Nephron (organoid): Measurements from ENCODE around the gene PTN.
A peak's percentile ranks its signal among the peaks of the same experiment; 100 is the strongest.
"Not testable (repeated sequence)": the region's sequence is repeated elsewhere in the genome, so short reads cannot be mapped to it uniquely, and the experiment has no call there.

Source experiments
- H3K27ac Mint-ChIP-seq, 3 experiments: 2 replicates each; pipeline ENCODE4 v1.8.0; 2020; ENCODE audit warnings: mixed read lengths in 3 of 3, mild to moderate bottlenecking in 2 of 3, moderate library complexity in 1 of 3
- H3K27me3 Mint-ChIP-seq: 2 replicates; pipeline ENCODE4 v1.8.0; 2021; ENCODE audit warnings: low read depth, mild to moderate bottlenecking, moderate library complexity, mixed read lengths
- H3K36me3 Mint-ChIP-seq: 2 replicates; pipeline ENCODE4 v1.8.0; 2020; ENCODE audit warnings: low read depth, mixed read lengths
- H3K4me1 Mint-ChIP-seq: 2 replicates; pipeline ENCODE4 v1.8.0; 2020; ENCODE audit warnings: mixed read lengths
- H3K4me3 Mint-ChIP-seq, 3 experiments: 2 replicates each; pipeline ENCODE4 v1.8.0; 2020; ENCODE audit warnings: mild to moderate bottlenecking in 3 of 3, mixed read lengths in 3 of 3, moderate library complexity in 2 of 3
- H3K9me3 Mint-ChIP-seq: 2 replicates; pipeline ENCODE4 v1.8.0; 2020; ENCODE audit warnings: mixed read lengths
- TF ChIP-seq, protein P1 (sequence below), 3 experiments: fragments of 200-600 bp; sonication (generic); IDR thresholded peaks; one replicate each; pipeline ENCODE4 v1.5.0; 2021; ENCODE audit warnings: antibody characterized with exemption in 3 of 3; ENCODE audit not compliant: unreplicated experiment in 3 of 3

Gene PTN

DNA sequence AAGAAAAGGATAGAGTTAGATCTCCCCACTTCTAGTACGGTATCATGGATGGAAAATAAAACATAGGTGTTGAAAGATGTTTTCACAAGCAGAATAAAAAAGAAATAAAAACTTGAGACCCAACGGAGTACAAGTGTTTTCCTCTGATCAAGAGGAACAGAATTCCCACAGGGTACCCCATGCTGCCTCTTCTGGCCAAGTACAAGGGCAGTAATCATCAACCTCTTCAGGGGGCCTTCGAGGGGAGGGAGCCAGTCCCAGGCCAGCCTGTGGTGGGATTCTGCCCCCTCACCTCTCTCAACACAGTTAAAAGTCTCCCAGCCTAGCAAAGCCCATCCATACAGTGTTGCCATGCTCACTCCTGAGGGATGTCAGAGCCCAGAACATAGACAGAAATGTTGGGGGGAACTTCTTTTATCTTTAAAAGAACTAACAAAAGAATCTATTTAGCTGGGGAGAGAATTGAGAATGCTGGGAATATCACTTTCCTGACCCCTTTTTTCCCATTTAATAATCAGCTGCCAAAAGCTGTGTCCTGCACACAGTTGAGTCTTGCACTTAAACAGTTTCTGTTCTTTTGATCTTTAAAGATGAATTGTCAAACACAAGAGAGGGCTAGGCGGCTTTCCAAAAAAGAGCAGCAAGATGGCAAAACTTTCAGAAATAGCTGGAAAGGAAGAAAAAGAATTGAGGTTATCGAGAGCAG, 101.7 kb downstream of the PTN start:
- peak overlapping the region in 2 of 3 experiments; percentile 39 to 40 for H3K27ac Mint-ChIP-seq
- TF ChIP-seq, protein P1, sequence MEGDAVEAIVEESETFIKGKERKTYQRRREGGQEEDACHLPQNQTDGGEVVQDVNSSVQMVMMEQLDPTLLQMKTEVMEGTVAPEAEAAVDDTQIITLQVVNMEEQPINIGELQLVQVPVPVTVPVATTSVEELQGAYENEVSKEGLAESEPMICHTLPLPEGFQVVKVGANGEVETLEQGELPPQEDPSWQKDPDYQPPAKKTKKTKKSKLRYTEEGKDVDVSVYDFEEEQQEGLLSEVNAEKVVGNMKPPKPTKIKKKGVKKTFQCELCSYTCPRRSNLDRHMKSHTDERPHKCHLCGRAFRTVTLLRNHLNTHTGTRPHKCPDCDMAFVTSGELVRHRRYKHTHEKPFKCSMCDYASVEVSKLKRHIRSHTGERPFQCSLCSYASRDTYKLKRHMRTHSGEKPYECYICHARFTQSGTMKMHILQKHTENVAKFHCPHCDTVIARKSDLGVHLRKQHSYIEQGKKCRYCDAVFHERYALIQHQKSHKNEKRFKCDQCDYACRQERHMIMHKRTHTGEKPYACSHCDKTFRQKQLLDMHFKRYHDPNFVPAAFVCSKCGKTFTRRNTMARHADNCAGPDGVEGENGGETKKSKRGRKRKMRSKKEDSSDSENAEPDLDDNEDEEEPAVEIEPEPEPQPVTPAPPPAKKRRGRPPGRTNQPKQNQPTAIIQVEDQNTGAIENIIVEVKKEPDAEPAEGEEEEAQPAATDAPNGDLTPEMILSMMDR (IDR thresholded peaks at IDR 0.05; ENCODE audit: unreplicated experiment in 3 of 3) = no peak

DNA sequence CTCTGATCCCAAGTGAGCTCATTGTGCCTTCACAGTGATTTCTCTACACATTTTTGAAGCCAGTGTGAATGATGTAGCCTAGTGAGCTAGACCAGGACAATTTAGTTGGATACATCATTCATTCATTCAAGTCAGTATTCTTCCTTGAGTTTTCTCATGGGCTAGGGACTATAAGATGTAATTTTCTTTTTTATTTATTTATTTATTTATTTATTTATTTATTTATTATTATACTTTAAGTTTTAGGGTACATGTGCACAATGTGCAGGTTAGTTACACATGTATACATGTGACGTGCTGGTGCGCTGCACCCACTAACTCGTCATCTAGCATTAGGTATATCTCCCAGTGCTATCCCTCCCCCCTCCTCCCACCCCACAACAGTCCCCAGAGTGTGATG, 104.3 kb downstream of the PTN start:
- H3K9me3 Mint-ChIP-seq, H3K36me3 Mint-ChIP-seq, H3K27me3 Mint-ChIP-seq, H3K4me3 Mint-ChIP-seq, H3K27ac Mint-ChIP-seq, H3K4me1 Mint-ChIP-seq: not testable (repeated sequence)

More for the DNA sequence above, 101.7 kb downstream of the PTN start:
- peaks cover 8% of the 10 kb centered on the region for H3K4me1 Mint-ChIP-seq
- H3K4me3 Mint-ChIP-seq = no peak overlapping the region
- H3K27me3 Mint-ChIP-seq = peaks cover 3% of the 10 kb centered on the region
- H3K36me3 Mint-ChIP-seq = no peaks in the 10 kb centered on the region
- H3K9me3 Mint-ChIP-seq = peaks cover 3% of the 10 kb centered on the region

DNA sequence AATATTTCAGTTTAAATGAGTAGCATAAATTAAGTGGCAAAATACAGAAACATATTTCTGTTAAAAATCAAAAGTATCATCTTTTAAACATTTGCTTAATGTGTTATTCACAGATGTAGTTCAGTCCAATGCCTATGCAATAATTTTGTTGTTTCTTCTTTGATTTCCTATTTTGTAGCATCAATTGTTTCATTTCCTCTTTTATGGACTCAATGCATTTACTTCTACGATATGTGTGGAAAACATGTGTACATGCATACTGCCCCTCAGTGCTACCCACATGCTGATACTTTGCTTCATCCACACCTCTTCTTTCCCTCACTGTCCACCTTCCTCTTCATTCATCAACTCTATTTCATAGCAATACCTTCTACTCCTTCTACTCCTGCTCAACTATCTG, 108.1 kb downstream of the PTN start:
- Mint-ChIP-seq H3K4me3 (no peak overlapping the region), H3K36me3 (no peaks in the 10 kb centered on the region), H3K9me3 (peaks cover 3% of the 10 kb centered on the region), H3K27ac (no peak overlapping the region), H3K27me3 (no peaks in the 10 kb centered on the region), H3K4me1 (no peaks in the 10 kb centered on the region)
- TF ChIP-seq, protein P1 (IDR thresholded peaks at IDR 0.05; ENCODE audit: unreplicated experiment in 3 of 3) = no peak

DNA sequence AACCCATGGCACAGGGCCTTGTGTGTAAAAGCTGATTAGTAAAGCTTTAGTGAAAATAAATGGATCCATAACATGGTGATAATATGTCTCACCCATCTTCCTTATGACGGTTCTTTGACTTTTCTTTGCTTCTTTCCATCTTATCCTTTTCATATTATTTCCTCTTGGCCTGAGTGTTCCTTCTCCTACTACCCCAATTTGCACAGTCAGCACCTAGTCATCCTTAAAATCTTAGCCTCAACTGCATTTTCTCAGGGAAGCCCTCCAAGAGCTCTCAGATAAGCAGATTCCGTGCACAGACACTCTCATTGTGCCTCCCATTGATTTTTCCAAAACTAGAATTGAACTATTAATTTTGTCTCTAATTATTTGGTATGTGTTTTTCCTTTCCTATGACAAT, 112.4 kb downstream of the PTN start:
- H3K4me3 Mint-ChIP-seq = no peak overlapping the region
- peaks cover 3% of the 10 kb centered on the region for H3K9me3 Mint-ChIP-seq
- H3K27ac Mint-ChIP-seq = no peak overlapping the region
- TF ChIP-seq, protein P1 (IDR thresholded peaks at IDR 0.05; ENCODE audit: unreplicated experiment in 3 of 3) = no peak
- H3K27me3 Mint-ChIP-seq = no peaks in the 10 kb centered on the region
- H3K36me3 Mint-ChIP-seq = peaks cover 4% of the 10 kb centered on the region
- no peaks in the 10 kb centered on the region for H3K4me1 Mint-ChIP-seq

DNA sequence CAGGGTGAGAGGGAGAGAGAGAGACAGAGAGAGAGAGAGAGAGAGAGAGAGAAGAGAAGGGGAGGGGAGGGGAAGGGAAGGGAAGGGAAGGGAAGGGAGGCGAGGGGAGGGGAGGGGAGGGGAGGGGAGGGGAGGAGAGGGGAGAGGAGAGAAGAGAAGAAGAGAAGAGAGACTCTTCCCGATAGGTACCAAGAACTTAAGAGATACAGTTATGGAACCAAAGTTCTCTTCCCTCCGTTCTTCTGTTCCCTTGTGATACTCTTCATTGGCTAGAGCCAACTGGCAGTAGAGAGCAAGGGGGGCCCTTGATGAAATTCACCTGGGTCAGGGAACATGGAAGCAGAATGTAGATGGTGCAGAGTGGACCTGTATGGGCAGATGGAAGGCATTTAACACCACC, 122.1 kb downstream of the PTN start:
- Mint-ChIP-seq H3K4me3 (no peak overlapping the region), H3K27me3 (no peaks in the 10 kb centered on the region), H3K9me3 (peaks cover 2% of the 10 kb centered on the region), H3K4me1 (no peaks in the 10 kb centered on the region), H3K27ac (no peak overlapping the region), H3K36me3 (no peaks in the 10 kb centered on the region)
- TF ChIP-seq, protein P1 (IDR thresholded peaks at IDR 0.05; ENCODE audit: unreplicated experiment in 3 of 3) = no peak

DNA sequence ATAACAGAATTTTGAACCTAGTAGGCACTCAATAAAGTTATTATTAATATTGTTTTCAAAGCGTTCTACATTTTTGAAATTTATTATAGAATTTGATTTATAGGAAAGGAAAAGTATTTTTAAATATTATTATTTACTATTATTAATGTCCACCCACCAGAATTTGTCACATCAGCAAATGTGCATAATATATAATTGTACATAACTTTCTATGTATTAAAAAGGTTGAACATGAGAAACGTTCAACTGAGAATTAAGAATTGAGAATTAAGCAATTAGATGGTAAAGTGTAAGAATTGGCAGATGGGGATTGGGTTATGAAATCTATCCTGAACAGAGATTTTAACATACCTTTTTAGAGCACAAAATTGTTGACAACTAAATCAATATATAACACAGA, 129.8 kb downstream of the PTN start:
- no peak overlapping the region for H3K27ac Mint-ChIP-seq
- no peak overlapping the region for H3K4me3 Mint-ChIP-seq
- TF ChIP-seq, protein P1 (IDR thresholded peaks at IDR 0.05; ENCODE audit: unreplicated experiment in 3 of 3) = no peak
- H3K4me1 Mint-ChIP-seq = no peaks in the 10 kb centered on the region
- no peaks in the 10 kb centered on the region for H3K36me3 Mint-ChIP-seq
- peaks cover 10% of the 10 kb centered on the region for H3K9me3 Mint-ChIP-seq
- no peaks in the 10 kb centered on the region for H3K27me3 Mint-ChIP-seq
